Measurements from ENCODE around the gene ANP32A.

DNA sequence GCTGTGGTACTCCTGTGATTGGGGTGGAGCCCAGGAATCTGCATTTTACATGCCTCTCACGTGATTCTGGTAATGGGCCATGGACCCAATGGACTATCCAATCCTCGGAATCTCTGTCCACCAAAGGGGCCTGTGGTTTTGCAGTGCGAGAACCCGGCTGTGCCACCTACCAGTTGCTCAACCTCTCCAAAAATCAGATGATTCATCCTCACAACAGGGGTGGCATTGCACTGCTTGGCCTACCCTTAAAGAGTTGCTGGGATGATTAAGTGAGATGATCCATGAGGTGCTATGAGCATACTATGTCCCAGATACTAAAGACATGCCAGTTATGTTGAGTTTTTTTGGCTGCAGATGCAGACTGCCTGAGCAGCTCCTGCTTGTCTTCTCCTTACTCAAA lies 5.1 kb downstream of the ANP32A start:
- TF ChIP-seq, protein P1, sequence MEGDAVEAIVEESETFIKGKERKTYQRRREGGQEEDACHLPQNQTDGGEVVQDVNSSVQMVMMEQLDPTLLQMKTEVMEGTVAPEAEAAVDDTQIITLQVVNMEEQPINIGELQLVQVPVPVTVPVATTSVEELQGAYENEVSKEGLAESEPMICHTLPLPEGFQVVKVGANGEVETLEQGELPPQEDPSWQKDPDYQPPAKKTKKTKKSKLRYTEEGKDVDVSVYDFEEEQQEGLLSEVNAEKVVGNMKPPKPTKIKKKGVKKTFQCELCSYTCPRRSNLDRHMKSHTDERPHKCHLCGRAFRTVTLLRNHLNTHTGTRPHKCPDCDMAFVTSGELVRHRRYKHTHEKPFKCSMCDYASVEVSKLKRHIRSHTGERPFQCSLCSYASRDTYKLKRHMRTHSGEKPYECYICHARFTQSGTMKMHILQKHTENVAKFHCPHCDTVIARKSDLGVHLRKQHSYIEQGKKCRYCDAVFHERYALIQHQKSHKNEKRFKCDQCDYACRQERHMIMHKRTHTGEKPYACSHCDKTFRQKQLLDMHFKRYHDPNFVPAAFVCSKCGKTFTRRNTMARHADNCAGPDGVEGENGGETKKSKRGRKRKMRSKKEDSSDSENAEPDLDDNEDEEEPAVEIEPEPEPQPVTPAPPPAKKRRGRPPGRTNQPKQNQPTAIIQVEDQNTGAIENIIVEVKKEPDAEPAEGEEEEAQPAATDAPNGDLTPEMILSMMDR (IDR thresholded peaks at IDR 0.05), result no peak
- TF ChIP-seq POLR2A (IDR thresholded peaks at IDR 0.05), result no peak
